A204.1 (cell line): ENCODE results near the gene ATG5.

Source experiments
- FAIRE-seq: peaks from 2 replicates; lab custom pipeline; 2012; peaks lifted over from hg19 to GRCh38; lab: Jason Lieb, UNC

ATG5 gene

GRCh38 chr6:106180208-106180607, 145.4 kb downstream of the ATG5 start:
- FAIRE-seq = no peak

GRCh38 chr6:106178900-106179299, 146.7 kb downstream of the ATG5 start:
- FAIRE-seq = no peak

GRCh38 chr6:106177786-106178185, 147.8 kb downstream of the ATG5 start:
- no peak for FAIRE-seq

GRCh38 chr6:106173124-106173879, 152.3 kb downstream of the ATG5 start:
- no peak for FAIRE-seq

- no peak for FAIRE-seq
These were observed 155.3 kb downstream of the ATG5 start for GRCh38 chr6:106170030-106170791.

- no peak for FAIRE-seq
These were observed 156.0 kb downstream of the ATG5 start for GRCh38 chr6:106169517-106169916.

- no peak for FAIRE-seq
These were observed 157.3 kb downstream of the ATG5 start for GRCh38 chr6:106168097-106168888.

DNA sequence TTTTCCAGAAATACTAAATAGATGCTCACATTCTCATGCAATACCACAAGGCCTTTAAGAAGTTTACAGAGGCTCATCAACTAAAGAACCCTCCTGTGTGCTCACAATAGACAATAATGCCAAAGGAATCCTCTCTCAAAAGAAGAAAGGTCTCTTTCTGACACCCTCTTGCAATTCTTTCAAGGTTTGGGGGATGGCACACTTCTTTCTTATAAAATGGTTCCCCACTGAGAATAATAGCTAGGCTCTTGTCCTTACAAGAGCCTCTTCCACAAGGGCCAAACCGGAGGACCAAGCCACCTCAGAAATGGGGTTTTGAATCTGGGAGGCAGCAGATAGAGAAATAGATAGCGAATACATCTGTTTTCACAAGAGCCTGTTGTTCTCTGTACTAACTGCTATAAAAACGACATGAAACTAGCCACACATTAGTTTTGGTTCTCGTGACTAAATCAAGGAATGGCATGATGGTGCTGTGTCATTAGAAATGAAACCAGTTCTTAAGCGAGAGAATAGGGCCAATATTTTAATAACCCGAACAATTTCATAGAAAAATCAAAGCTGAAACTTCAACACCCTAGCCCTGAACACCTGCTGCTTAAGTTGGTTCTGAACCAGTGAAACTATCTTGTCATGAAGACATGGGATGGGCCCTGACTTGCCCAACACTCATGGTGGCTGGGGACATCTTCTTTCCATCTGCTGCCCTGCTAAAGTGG, 158.3 kb downstream of the ATG5 start:
- no peak for FAIRE-seq

DNA sequence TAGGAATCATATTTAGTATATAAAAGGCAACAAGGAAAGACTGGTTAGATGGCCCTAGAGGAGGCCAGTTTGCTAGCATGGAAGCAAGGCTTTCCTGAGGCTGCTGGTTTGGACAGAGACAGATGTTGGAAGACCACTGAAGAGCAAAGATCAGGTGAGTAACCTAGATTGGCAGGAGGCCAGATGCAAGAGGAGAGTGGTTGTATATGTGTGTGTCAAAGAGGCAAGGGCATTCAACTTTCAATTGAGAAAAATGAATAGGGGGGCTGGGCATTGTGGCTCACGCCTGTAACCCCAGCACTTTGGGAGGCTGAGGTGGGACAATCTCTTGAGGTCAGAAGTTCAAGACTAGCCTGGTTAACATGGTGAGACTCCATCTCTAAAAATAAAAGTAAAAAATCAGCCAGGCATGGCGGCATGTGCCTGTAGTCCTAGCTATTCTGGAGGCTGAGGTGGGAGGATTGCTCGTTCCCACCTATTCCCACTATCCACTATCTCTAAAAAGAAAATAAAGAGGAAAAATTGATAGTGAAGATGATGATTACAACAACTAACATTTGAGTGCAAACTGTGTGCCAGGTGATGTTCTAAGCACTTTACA, 159.6 kb downstream of the ATG5 start:
- no peak for FAIRE-seq

GRCh38 chr6:106163966-106164877, 161.3 kb downstream of the ATG5 start:
- no peak for FAIRE-seq

- FAIRE-seq = no peak
These were observed 162.1 kb downstream of the ATG5 start for GRCh38 chr6:106163446-106163965.

DNA sequence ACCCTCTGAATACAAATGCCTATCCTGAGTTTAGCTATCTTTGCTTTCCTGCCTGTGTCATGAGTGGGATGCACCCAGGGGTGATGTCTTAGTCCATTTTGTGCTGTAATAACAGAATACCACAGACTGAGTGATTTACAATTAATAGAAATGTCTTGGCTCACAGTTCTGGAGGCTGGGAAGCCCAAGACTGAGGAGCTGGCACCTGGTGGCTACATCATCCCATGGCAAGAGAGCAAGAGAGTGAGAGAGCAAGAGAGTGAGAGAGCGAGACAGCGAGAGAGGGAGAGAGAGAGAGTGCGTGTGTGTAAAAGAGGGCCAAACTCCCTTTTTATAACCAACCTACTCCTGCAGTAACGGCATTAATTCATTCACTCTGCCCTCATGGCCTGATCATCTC, 162.6 kb downstream of the ATG5 start:
- FAIRE-seq = no peak

DNA sequence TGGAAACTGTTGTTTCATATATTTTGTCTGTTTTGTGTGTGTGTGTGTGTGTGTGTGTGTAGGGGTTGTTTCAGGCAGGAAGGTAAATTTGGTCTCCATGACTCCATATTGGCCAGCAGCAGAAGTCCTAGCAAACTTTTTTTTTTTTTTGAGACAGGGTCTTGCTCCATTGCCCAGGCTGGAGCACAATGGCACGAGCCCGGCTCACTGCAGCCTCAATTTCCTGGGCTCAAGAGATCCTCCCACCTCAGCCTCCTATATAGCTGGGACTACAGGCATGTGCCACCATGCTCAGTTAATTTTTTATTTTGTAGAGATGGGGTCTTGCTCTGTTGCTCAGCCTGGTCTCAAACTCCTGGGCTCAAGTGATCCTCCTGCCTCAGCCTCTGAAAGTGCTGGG, 163.7 kb downstream of the ATG5 start:
- no peak for FAIRE-seq

DNA sequence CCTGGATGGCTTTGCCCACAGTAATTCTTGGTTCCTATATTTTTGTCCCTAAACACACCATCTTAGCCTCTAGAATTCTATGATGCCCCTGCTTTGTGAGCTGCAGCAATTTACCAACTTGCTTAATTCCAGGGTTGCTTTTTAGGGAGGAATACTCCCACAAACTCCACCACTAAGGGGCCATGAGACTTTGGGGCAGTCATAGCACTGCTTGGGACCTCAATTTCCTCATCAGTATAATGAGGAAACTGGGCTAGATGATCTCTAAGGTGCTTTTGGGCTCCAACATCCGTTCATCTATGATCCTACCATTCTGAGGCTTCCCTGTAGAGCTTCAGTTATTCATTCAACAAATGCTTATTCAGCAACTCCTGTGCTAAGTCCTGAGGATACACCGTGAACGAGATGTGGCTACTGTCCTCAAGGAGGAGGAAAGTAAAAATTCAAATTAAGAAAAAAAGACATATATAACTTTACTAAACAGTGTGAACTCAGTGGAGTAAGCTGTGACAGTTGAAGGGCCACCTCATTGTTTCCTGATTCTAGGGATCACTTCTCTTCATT, 164.2 kb downstream of the ATG5 start:
- no peak for FAIRE-seq

DNA sequence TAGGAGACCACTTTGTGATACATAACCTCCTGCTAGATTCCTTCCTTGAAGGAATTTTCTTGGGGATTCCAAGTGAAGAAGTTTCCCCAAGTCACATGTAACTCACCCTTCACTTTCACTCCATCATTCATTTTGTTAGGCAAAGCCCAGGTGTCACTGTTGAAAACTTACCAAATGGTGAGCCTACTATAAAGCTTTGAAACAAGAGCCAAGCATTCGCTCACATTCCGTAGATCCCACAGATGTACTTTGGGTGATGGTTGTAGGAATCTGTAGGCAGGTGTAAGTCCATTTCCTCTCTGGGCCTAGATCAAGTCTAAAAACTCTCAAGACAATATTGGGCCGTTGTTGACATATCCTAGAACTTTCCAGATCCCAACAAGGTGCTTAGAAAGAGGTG, 165.4 kb downstream of the ATG5 start:
- no peak for FAIRE-seq

DNA sequence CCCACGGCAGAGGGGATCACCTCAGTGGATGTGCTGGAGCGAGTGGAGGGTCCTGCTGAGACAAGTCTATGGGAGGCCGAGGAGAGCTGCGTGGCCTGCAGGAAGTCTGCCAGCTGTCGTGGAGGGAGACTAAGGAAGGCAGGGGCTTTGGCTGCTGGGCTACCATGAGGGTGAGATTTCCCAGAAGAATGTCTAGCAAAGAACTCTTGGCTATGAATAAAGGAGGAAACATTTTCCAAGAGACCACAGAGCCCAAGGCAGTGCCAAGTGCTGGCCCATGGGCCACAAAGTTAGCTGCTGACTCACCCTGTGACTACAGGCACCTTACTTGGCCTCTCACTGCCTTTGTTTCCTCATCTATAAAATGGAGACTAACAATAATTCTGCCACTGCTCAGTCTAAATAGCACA, 166.0 kb downstream of the ATG5 start:
- no peak for FAIRE-seq

- FAIRE-seq = no peak
These were observed 166.7 kb downstream of the ATG5 start for GRCh38 chr6:106158816-106159215.

- no peak for FAIRE-seq
These were observed 168.7 kb downstream of the ATG5 start for GRCh38 chr6:106156863-106157262.

DNA sequence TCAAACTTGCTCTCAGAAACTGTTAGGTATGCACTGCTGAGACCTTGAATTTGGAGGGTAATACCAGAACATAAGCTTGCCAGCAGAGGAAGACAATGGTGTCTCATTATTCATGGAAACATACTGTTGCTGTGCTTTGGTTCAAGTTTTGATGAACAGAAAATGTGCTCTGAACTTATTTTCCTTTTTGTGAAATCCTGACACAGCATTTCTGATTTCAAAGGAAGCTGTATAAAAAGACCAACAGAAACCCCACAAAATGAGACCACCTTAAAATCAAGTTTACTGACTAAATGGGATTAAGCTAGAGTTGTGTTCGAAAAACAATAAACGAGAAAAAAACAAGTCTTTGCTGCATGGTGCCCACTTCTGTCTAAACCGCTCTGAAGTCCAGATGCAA, 169.1 kb downstream of the ATG5 start:
- FAIRE-seq = no peak

DNA sequence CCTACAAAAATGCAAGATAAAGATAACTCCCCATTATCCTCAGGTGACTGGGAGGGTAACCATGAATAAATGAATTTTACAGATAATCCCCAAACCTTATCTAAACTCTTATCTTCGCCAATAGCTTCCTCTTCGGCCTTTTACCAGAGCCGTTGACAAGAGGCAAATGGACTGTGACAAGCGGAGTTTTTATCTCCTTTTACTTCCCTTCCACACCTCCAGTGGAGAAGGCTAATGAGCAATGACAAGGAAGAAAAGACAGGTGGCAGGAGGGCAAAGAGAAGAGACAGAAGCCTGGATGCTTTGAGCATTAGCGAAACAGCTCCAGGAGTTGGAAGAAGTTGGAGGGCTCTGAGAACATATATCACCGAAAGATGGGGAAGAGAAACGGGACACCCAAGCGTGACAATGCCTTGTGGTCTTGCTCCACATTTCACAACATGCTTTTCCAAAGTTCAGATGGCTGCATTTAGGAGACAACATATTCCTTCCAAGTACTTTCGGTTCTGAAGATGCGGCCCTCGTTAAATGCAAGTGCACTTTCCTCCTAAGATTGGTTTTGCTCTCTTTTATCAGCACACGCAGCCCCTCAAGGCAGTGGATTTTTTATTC, 170.2 kb downstream of the ATG5 start:
- no peak for FAIRE-seq
